ENCODE results near the gene HERC3.
A peak's percentile ranks its signal among the peaks of the same experiment; 100 is the strongest.
"Not testable (repeated sequence)": the region's sequence is repeated elsewhere in the genome, so short reads cannot be mapped to it uniquely, and the experiment has no call there.

Gene HERC3

DNA sequence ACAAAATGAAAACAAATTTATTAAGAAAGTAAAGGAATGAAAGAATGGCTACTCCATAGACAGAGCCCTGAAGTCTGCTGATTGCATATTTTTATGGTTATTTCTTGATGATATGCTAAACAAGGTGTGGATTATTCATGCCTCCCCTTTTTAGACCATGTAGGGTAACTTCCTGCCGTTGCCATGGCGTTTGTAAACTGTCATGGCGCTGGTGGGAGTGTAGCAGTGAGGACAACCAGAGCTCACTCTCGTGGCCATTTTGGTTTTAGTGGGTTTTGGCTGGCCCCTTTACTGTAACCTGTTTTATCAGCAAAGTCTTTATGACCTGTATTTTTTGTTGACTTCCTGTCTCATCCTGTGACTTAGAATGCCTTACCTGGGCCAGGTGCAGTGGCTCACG lies 17.5 kb downstream of the HERC3 start:
- not testable (repeated sequence) for DNase-seq

DNA sequence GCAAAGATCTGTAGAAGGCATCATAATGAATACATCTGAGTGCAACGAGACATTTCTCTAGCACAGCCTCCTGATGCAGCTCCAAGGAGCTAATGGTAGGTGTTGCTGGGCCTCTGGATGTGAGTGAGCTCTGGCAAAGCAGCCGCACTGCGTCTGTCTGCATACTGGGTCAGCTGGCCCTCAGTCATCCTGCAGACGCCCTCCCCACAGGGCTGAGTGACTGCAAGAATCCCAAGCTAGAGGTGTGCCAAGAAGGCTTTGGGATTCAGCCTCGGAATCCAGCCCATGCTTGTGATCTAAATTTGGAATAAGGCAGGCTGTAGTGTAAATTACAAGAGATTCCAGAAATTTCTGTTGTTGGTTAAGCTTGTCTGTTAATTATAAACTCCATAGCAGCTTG lies 18.5 kb downstream of the HERC3 start:
- no peak for DNase-seq

DNA sequence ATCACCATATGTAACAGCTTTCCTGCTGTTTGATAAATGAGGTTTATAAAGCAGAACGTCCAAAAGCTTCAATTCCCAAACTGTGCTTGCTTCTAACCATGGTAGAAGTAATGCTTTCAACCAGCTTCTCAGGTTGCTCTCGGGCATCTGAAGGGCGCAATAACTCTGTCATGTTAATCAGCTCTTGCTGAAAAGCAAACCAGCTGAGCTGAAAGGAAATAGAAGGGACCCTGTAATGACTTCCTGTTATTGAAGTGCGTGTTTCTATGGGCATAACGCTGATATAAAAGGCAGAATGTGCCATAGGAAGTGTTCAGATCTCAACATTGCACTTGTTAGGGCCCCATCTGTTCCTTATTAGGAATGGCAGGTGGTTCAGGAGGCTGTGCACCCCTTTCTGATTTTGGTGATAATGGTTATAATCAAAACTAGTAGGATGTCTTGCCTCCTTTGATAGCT lies 21.2 kb downstream of the HERC3 start:
- DNase-seq, result no peak

DNA sequence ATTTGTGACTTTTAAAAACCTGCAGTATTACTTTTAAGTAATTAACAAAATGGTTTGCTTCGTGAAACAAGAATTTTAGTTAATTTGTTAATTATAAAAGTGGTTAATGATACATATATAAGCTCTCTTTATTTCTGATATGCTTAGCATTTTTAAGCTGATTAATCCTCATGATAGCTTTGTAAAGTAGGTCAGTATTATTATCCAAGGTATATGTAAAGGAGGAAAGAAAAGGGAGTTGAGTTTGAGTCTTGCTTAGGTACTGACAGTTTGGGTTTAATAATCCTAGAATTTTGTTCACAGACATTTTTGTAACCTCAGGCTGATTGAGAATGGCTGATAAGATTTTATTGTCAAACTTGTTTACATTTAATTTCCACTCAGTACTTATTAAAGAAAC lies 21.8 kb downstream of the HERC3 start:
- no peak for DNase-seq

DNA sequence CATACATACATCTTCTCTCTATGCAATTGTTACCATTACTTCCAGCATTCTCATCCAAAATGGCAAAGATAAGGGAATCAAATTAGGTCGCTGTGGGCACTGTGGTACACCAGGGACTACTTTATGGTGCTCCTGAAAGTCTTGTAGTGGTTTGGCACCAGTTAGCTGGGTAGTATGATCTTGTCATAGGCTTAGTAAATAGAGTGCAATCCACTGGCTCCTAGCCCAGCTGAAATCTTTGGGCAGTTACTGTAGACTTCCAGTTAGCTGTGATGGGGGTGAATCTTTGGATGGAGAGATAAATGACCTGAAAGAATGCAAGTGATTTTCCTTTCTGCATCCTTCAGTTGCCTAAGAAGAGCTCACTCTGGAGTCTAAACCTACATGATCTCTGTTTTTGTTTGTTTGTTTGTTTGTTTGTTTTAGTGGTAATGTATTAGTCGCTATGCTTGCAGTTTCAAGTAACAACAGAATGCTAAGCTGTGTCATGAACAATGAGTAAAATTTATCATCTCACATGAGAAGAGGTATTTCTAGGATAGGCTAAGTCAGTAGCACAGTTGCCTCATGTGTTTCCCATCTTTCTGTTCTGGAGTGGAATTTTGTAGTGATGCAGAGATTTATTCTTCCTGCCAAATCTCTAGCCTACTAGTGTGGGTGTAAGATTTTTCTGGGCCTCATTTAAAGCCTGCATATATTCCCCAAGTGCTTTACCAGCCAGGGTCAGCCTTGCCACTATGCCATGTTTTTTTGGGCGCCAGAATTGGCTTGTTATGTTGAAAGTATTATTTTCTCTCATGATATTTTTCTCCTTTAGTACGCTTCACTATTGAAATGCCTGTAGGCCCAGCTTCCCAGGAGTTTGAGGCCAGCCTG lies 24.2 kb downstream of the HERC3 start:
- DNase-seq, result no peak

DNA sequence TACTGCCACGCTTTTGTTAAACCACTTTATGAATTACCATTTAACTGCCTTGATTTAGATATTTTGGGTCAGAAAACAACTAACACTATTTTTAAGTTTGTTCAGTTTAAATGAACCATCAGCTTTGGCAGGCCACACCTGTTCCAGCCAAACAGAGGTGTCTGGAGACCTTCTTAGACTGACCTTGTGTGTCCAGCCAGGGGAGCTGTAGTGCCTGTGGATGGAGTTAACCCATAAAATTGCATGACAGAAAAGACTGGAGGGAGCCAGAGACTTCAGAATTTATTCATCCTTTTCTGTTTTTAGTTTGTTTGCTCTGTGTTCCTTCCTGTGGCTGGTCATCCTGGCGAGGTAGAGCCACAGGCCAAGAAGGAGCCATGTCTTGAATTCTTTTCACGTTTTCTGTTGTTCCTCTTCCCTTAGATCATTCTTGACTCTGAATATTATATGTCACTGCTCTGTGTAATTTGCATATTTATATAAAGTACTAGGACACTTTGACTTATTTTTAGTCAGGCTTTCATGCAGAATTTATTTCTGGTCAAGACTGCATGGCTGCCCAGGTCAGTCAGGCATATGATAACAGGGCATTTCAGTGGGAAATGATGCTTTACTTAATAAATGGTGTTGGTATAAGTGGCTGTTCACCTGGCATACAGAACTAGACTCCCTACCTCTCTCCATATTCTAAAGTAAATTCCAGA lies 26.7 kb downstream of the HERC3 start:
- DNase-seq, result no peak

DNA sequence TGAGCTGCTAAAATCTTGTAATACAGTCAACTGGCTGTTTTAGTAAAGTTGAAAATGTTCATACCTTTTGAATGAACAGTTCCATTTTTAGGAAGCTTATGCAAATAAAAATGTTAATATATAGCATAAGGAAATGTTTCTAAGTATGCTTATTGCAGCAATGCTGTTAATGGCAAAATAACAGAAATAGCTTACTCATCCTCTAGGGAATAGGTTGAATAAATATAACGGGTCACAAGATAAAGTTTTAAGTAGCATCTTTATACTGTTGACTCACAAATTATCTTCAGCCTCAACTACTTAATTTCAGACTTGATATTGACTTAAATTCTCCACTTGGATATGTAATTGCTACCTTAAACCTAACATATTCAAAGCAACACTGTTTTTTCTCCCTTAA lies 27.7 kb downstream of the HERC3 start:
- DNase-seq, result no peak

DNA sequence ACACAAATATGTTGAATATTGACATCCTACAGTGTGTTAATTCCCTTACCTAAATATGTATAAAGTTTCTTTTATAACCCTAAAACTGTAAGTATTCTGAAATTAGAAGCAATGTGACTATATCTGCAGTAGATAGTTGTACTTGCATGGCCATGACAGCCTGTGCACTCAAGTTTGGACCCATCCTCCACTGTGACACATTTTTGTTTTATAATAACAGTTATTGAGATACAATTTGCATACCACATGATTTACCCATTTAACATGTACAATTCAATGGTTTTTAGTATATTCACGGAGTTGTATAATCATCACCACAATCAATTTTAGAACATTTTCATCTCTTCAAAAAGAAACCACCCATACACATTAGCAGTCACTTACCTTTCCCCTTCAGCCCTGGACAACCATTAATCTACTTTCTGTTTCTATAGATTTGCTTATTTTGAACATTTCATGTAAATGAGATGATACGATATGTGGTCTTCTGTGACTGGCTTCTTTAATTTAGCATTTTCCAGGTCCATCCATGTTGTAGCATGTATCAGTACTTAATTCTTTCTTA lies 29.6 kb downstream of the HERC3 start:
- no peak for DNase-seq

DNA sequence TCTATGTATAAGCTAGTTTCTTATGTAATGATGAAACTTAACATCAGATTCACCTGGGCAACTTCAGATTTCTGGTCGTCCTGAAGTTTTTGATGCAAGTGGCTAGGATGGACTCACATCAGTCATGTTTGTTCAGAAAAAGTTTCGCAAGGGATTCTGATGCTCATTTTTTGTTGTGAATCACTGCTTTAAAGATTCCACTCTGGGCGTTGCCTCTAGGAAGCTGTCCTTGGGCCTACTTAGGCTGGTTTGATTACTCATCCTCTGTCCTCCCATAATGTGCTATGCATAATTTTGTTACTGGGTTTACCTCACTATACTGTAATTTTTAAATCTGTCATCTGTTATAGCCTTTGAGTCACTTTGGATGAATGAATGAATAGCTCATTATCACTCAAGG lies 30.8 kb downstream of the HERC3 start:
- DNase-seq, result no peak

DNA sequence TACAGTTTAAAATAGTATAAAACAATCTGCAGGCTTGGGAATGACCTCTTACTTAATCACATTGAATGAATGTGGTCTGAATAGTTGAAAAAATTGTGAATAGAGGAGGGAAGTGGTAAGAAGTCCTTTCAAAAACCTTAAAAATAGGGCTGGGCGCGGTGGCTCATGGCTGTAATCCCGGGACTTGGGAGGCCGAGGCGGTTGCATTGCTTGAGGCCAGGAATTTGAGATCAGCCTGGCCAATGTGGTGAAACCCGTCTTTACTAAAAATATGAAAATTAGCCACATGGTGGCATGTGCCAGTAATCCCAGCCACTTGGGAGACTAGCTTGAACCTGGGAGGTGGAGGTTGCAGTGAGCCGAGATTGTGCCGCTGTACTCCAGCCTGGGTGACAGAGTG lies 36.5 kb downstream of the HERC3 start:
- DNase-seq, result no peak

DNA sequence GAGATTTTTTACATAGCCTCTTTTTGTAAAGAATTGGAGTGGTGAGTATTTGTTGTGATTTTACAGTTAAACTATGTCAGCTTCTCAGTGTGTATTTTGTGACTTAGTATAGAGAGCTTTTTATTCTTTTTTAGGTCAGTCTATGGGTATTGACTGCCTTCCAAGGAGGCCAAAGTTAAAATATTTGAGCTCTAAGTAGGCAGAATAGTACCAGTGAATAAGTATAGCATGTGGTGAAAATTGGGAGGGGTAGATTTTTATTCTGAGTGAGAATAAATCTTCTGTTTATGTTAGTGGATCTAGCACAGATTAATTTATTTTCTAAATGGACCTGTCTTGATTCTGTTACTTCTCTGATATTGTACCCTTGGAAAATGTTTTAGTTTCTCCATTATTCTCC lies 37.5 kb downstream of the HERC3 start:
- no peak for DNase-seq

DNA sequence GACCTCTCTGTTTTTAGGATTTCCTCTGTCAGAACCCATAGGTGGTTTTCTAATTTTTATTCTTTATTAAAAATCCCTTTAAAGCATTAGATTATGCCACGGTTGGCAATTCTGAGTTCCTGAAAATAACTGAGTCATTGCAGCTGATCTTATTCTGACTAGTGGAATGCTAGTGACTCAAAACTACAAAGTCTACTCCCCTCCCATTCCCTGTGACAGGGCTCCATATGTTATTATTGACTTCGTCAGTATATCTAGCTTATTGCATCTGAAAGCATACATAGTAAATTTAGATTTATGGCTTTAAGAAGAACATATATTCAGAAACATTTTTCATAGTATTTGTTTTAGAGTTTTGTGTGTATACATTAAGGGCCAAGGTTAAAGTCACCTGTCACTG lies 38.5 kb downstream of the HERC3 start:
- no peak for DNase-seq

DNA sequence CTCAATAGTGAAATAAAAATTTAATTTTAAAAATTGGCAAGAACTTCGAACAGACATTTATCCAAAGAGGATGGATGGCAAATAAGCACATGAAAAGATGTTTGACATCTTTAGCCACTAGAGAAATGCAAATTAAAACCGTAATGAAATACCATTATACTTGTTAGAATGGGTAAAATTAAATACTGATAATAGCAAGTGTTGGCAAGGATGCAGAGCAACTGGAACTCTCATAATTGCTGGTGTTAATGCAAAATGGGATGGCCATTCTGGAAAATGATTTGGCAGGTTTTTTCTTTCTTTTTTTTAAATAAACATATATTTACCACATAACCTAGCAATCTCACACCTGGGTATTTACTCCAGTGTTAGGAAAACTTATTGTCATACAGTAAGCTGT lies 51.7 kb downstream of the HERC3 start:
- DNase-seq, result no peak

DNA sequence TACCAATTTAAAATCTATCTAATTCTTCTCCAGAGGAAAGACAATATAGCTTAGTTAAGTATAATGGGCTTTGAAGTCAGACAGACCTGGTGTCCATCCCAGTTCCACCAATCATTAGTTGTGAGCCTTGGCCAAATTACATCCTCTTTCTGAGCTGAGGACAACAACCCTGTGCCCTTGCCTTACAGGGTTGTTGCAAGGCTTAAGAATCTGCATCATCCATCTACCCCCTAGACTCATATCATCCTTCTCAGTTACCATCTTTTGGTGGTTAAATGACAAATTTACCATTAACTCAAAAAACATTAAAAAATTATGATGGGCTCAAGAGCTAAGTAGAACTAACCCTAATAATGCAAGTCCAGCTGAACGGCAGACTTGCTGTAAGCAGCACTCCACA lies 53.7 kb downstream of the HERC3 start:
- DNase-seq, result no peak

DNA sequence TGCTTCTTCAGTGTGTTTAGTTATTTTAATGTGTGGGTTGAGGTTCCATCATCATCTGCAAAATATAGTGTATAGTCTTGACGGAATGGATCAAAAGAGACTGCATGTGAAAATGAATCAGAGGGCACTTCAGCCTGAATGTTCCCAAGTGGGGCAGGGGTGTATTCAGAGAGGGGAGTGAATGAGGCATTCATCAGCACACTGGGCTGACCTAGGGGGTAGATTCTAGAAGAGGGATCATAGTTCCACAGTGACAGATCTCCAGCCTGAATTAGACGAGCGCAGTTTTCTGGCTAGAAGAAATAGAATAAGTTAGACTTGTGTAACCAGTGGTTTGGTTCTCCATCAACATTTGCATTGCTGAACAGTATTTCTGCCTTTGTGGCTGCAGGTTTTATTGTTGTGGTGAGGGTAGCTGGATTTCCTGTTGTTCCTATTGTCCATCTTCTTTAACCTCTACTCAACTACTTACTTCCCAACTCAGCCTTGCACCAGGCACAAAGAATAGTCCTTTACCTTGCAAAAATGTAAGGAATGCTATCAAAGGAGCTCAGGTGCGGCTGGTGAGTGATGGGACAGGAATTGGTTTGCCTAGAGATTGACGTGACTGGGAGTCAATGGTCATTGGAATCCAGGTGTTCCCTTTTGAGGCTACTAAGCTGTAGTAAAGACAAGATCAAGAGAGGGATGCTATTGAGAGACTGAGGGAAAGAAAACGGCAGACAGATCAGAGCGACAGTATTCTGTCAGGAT lies 54.4 kb downstream of the HERC3 start:
- DNase-seq, result no peak

DNA sequence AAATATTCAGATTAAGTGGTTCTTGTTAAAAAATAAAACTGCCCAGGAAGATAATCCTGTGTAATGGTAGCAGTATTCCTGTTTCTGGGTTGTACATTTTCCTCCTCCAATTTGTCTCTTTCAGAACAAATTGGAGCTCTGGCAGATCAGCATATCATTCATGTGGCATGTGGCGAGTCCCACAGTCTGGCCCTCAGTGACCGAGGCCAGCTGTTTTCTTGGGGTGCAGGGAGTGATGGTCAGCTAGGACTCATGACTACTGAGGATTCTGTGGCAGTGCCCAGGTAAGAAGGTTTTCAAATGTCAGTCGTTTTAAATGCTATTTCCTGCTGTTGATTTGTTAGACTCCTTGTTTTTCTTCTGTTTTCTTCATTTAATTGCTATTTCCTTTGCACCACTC lies 57.4 kb downstream of the HERC3 start:
- DNase-seq, result no peak

DNA sequence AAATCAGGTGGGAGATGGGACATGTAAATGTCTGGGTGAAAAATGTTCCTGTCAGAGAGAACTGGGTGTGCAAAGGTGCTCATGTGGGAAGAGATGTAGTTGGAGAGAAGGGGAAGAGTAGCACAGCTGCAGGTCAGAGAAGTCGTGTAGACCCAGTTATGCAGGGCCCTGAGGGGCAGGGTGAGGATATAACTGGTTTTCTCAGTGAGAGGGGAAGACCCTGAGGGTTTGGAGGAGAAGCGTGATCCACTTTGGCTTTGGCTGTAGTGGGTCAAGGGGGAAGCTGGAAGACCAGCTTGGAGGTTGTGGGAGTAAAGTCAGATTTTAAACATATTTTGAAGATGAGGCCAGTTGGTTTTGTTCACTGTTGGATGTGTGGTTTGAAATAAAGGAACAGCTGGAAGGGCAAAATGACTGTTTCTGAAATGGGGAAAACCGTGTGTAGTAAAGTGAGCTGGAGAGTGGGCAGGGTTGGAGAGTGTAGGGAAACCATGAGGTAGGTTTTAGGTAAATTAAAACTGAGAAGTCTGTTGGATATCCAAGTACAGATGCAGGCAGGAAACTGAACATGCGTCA lies 61.2 kb downstream of the HERC3 start:
- DNase-seq, result no peak

DNA sequence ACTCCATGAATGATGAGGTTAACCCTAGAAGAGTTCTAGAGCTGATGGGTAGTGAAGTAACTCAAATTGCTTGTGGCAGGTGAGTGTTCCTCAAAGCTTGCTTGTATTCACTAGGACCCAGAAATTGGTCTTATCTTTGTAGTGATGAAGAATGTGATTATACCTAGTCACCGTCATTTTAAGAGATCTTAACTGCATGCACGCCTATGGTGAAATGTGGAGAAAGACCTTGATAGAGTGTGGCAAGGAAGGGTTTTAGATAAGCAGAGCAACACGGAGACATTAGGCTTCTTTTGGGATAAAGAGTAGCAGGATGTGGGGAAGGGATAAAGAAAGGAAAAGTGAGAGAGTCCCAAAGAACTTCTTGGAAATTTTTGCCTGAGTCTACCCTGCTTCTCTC lies 62.9 kb downstream of the HERC3 start:
- no peak for DNase-seq

DNA sequence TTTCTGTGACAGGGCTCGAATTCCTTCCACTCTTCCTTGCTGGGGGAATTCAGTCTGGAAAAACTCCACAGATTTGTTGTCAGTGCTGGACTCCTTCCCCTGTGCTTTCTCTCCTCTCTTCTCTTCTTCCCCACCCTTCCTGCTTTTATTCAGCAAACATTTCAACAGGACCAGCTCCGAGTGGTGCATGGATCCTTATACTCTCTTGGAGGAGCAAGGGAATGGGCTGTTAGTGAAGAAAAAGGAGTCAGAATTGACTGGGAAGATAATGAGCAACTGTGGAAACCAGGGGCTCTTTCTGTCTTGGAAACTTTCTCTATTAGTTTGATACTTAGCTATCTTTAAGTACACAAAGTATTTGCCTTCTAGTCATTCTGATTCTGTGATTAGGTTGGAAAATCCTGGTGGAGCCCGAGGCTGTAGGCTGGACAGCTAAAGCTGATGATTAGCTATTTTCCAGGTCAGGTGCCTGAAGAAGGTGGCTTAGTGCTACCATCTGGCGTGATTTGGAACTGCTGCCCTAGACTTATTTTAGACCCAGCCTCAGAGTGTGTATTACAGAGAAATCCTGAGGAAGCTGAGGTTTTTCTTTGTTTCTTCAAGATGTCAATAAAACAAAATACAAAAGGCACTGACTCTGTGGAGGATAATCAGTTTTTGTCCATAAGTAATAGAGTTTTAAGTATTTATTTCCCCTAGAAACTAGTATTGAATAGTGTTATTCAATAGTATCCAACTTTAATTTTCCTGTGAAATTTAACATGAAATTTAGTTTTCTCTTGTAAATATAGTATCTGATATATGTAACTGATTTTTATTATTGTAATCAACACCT lies 67.0 kb downstream of the HERC3 start:
- DNase-seq, result peak; percentile 18 to 35

DNA sequence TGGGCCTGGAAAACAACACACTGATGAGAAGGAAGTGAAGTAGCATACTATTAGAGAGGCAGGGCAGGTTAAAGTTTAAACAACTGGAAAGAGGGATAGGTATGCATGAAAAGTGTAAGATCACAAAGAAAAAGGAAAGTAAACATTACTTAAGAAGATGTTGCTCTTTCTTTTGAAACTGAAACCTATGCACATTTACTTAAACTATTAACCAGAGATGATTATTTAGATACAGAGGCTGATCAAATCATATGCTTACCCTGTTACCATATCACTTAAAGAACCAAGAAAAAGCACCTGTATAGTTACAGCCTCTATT lies 67.6 kb downstream of the HERC3 start:
- DNase-seq, result no peak

DNA sequence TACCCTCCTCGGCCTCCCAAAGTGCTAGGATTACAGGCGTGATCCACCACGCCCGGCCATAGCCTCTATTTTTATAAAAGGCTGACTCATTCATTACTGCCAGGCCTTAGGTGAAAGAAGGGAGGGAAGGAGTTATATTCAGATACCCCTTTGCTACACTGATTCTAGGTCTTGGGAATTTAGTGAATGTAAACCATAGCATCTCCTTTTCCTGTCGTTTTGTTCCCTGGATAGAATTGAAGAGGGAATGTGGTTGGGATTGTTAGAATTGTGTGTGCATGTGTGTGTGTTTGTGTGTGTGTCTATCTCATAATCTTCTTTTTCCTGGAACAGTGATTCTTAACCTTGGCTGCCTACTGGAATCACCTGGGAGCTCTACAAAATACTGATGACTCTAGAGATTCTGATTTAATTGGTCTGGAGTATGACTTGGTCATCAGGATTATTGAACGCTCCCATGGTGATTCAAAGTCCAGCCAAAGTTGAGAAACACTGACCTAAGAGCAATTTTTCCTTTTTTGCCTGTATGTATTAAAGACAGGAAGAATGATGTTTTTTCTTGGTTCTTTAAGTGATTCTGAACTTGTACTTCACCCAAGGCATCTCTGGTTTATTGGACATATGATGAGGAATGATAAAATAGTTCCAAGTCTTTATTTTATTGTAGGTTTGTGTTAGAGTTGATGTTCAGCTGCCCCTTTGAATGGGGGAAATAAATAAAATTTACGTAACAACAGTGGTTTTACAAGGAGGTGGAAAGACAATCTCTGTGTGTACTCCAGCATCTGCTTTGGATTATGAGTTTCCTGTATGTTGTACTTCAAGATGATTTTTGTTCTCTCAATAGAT lies 68.4 kb downstream of the HERC3 start:
- no peak for DNase-seq
